Hepatocyte (in vitro differentiated cells): Measurements from ENCODE around the gene LMAN2. TPM values are rescaled to one million over a fixed set of nuclear protein-coding genes. Genes with fewer than 3 reads are reported as not detected.

Source experiments
- DNase-seq: peaks from one replicate; pipeline ENCODE4 v3.0.0-alpha.2; 2016; ENCODE audit warnings: low spot score
- H2AFZ ChIP-seq: fragments of 200-600 bp; sonication (generic); 2 replicates; pipeline ENCODE4 v1.6.0; 2016; ENCODE audit warnings: antibody characterized with exemption, mild to moderate bottlenecking
- H3K27ac ChIP-seq: fragments of 200-600 bp; sonication (generic); 2 replicates; pipeline ENCODE4 v1.5.1; 2016; ENCODE audit warnings: mild to moderate bottlenecking
- H3K27me3 ChIP-seq: fragments of 200-600 bp; sonication (generic); 2 replicates; pipeline ENCODE4 v1.6.1; 2016
- H3K36me3 ChIP-seq: fragments of 200-600 bp; sonication (generic); replicated peaks from 2 replicates; pipeline ENCODE4 v1.5.1; 2016; ENCODE audit warnings: low read depth; ENCODE audit not compliant: insufficient read depth
- H3K4me1 ChIP-seq: fragments of 200-600 bp; sonication (generic); 2 replicates; pipeline ENCODE4 v1.5.1; 2016; ENCODE audit warnings: mild to moderate bottlenecking, moderate library complexity; ENCODE audit not compliant: insufficient read depth
- H3K4me2 ChIP-seq: fragments of 200-600 bp; sonication (generic); 2 replicates; pipeline ENCODE4 v1.6.0; 2016
- H3K4me3 ChIP-seq: fragments of 200-600 bp; sonication (generic); 2 replicates; pipeline ENCODE4 v1.5.1; 2016; ENCODE audit warnings: mild to moderate bottlenecking
- H3K79me2 ChIP-seq: fragments of 200-600 bp; sonication (generic); 2 replicates; pipeline ENCODE4 v1.6.0; 2017; ENCODE audit warnings: mild to moderate bottlenecking
- H3K9me2 ChIP-seq: fragments of 200-600 bp; sonication (generic); replicated peaks from 2 replicates; pipeline ENCODE4 v1.6.0; 2017; ENCODE audit warnings: mild to moderate bottlenecking; ENCODE audit not compliant: insufficient read depth
- H3K9me3 ChIP-seq: fragments of 200-600 bp; sonication (generic); 2 replicates; pipeline ENCODE4 v1.5.1; 2016; ENCODE audit warnings: low read depth, mild to moderate bottlenecking
- H4K20me1 ChIP-seq: fragments of 200-600 bp; sonication (generic); 2 replicates; pipeline ENCODE4 v1.6.0; 2016; ENCODE audit warnings: mild to moderate bottlenecking; ENCODE audit not compliant: insufficient read depth, poor library complexity, severe bottlenecking
- EZH2 ChIP-seq: fragments of 200-600 bp; sonication (generic); IDR thresholded peaks from 2 replicates; pipeline ENCODE4 v1.6.1; 2016; ENCODE audit warnings: antibody characterized with exemption, mild to moderate bottlenecking, borderline replicate concordance
- EZH2phosphoT487 ChIP-seq: fragments of 200-600 bp; sonication (generic); IDR thresholded peaks from one replicate; pipeline ENCODE4 v1.6.1; 2018; ENCODE audit warnings: antibody characterized with exemption, mild to moderate bottlenecking, low read depth, moderate library complexity; ENCODE audit not compliant: unreplicated experiment, severe bottlenecking
- WGBS: methylation state at CpG from one replicate; pipeline ENCODE4 v1.1.6; 2016; ENCODE audit warnings: low lambda C conversion rate; ENCODE audit errors: missing lambda C conversion rate; 5-methylcytosine and 5-hydroxymethylcytosine counted together
- polyA plus RNA-seq: library from polyadenylated mRNA; unstranded; fragments of >200 nt; fragmentation: Nextera tagmentation; extraction: Ambion mirVana; gene quantifications from 2 replicates; pipeline ENCODE4 v1.2.1, GENCODE V29; 2016
- total RNA-seq: library from RNA; depleted of rRNA; stranded (reverse); fragments of >200 nt; gene quantifications from 2 replicates; pipeline ENCODE4 v1.2.3, GENCODE V29; 2014
- TF ChIP-seq, protein P1 (sequence below): fragments of 200-600 bp; sonication (generic); IDR thresholded peaks from 2 replicates; pipeline ENCODE4 v1.5.1; 2016; ENCODE audit warnings: antibody characterized with exemption, mild to moderate bottlenecking; ENCODE audit not compliant: poor library complexity

The LMAN2 gene
- total and polyA plus RNA-seq, 2 experiments from 2014 or later: 357 to 391 TPM

DNA sequence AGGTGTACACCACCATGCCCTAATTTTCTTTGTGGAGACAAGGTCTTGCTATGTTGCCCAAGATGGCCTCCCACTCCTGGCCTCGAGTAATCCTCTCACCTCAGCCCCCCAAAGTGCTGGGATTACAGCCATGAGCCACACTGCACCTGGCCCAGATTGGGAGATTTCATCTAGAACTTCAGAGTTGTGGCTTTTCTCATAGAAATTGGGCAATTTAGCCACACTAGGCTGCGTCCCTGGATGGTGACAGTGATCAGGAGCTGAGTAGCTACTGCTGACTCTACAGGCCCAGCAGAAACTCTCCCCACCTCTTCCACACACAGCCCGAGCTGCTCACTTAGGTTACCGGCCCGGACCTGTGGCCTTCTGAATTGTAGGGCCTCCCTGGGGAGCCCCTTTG is 41.3 kb upstream of the LMAN2 start:
- TF ChIP-seq, protein P1, sequence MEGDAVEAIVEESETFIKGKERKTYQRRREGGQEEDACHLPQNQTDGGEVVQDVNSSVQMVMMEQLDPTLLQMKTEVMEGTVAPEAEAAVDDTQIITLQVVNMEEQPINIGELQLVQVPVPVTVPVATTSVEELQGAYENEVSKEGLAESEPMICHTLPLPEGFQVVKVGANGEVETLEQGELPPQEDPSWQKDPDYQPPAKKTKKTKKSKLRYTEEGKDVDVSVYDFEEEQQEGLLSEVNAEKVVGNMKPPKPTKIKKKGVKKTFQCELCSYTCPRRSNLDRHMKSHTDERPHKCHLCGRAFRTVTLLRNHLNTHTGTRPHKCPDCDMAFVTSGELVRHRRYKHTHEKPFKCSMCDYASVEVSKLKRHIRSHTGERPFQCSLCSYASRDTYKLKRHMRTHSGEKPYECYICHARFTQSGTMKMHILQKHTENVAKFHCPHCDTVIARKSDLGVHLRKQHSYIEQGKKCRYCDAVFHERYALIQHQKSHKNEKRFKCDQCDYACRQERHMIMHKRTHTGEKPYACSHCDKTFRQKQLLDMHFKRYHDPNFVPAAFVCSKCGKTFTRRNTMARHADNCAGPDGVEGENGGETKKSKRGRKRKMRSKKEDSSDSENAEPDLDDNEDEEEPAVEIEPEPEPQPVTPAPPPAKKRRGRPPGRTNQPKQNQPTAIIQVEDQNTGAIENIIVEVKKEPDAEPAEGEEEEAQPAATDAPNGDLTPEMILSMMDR: no peak
- no peak for TF ChIP-seq EZH2phosphoT487
- TF ChIP-seq EZH2: no peak
- 82% methylated on average over 5 of the region's 5 CpGs for WGBS
- no peak overlapping the region for H2AFZ ChIP-seq
- no peaks in the 10 kb centered on the region for H3K27me3 ChIP-seq
- H3K4me2 ChIP-seq: no peak overlapping the region
- no peaks in the 10 kb centered on the region for H3K36me3 ChIP-seq
- H3K4me3 ChIP-seq: no peak overlapping the region
- no peak overlapping the region for H3K27ac ChIP-seq
- H4K20me1 ChIP-seq: no peaks in the 10 kb centered on the region
- H3K4me1 ChIP-seq: peaks cover 3% of the 10 kb centered on the region
- H3K9me2 ChIP-seq: no peaks in the 10 kb centered on the region
- no peaks in the 10 kb centered on the region for H3K9me3 ChIP-seq
- H3K79me2 ChIP-seq: no peaks in the 10 kb centered on the region
- DNase-seq: no peak

GRCh38 chr5:177390363-177391300 is 39.2 kb upstream of the LMAN2 start:
- Histone ChIP-seq H3K4me1 (peaks cover 3% of the 10 kb centered on the region), H3K4me2 (no peak overlapping the region), H3K4me3 (no peak overlapping the region), H3K79me2 (no peaks in the 10 kb centered on the region), H3K9me3 (no peaks in the 10 kb centered on the region), H2AFZ (no peak overlapping the region), H3K36me3 (no peaks in the 10 kb centered on the region), H3K9me2 (no peaks in the 10 kb centered on the region), H4K20me1 (no peaks in the 10 kb centered on the region), H3K27ac (peak overlapping the region; percentile 32), H3K27me3 (no peaks in the 10 kb centered on the region)
- peak; percentile 90 for DNase-seq
- WGBS: 33% methylated on average over 13 of the region's 13 CpGs
- TF ChIP-seq, protein P1: peak; percentile 91
- TF ChIP-seq EZH2phosphoT487: no peak

DNA sequence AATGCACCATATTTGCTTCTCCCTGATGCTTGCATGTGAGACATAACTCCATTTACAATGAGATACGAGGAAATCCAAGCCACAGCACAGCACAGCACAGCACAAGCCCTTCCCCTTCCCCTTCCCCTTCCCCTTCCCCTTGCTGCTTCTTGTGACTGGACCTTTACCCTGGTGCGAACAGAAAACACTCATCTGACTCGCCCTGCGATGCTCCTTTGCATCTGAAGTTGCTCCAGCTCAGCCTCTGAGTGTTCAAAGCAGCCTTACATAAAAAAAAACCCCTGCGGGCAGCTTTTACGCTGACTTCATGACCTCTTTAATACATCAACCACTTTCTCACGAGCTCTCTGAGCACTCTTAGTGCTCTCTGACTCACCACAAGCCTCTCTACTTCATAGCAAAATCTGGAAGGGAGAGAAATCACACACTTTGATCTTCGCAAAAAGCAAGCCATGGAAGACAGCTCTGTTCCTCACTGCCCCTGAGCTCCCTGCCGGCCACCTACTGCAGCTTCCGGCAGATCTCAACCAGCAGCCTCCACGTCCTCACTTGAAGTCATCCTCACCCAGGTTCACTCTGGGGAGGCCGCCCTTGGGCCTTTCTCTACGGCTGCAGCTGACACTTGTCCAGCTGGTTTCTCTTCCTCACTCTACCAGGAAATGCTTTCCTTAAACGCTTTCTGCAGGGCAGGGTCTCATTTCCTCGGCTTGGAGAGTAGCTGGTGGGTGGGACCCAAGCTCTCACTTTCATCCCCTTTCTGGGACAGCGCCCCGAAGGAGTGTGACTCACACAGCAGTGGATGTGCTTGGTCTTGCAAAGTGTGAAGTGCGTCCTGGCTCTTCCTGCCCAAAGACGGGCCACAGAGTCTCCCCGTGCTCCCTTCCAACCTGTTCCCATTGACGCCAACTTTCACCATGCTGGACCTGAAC is 38.0 kb upstream of the LMAN2 start:
- peak overlapping the region; percentile 52 for H3K4me2 ChIP-seq
- no peaks in the 10 kb centered on the region for H3K27me3 ChIP-seq
- H3K27ac ChIP-seq: peak overlapping the region; percentile 72
- peaks cover 3% of the 10 kb centered on the region for H3K4me1 ChIP-seq
- TF ChIP-seq EZH2 (no peak), EZH2phosphoT487 (no peak)
- TF ChIP-seq, protein P1: no peak
- no peaks in the 10 kb centered on the region for H3K79me2 ChIP-seq
- H3K9me2 ChIP-seq: no peaks in the 10 kb centered on the region
- H4K20me1 ChIP-seq: no peaks in the 10 kb centered on the region
- peak; percentile 64 for DNase-seq
- H3K4me3 ChIP-seq: no peak overlapping the region
- H3K9me3 ChIP-seq: no peaks in the 10 kb centered on the region
- H3K36me3 ChIP-seq: no peaks in the 10 kb centered on the region
- WGBS: 50% methylated on average over 21 of the region's 21 CpGs
- H2AFZ ChIP-seq: no peak overlapping the region
